Caki2 (cell line): ENCODE data around the gene ZFYVE28. TPM values are rescaled to one million over a fixed set of nuclear protein-coding genes. Genes with fewer than 3 reads are reported as not detected.
A peak's percentile ranks its signal among the peaks of the same experiment; 100 is the strongest.
"Not testable (repeated sequence)": the region's sequence is repeated elsewhere in the genome, so short reads cannot be mapped to it uniquely, and the experiment has no call there.

Experiments
- DNase-seq: peaks from one replicate; pipeline ENCODE4 v3.0.0-alpha.2; 2015; ENCODE audit warnings: low read depth
- in situ Hi-C: cut with HindIII; loops from 2 replicates; pipeline ENCODE4 v1.10.0; 2016; ENCODE audit warnings: low sequenced_read_pairs, low pct_unique_long_range_greater_than_20kb, mixed read lengths
- total RNA-seq: library from RNA; depleted of rRNA; stranded (reverse); fragments of >200 nt; shearing (Covaris generic); gene quantifications from 2 replicates; pipeline ENCODE4 v1.2.3, GENCODE V29; 2014; ENCODE audit warnings: low replicate concordance; rRNA removed

Gene ZFYVE28
- 0.43 and 0.91 TPM in 2 replicates for total RNA-seq

DNA sequence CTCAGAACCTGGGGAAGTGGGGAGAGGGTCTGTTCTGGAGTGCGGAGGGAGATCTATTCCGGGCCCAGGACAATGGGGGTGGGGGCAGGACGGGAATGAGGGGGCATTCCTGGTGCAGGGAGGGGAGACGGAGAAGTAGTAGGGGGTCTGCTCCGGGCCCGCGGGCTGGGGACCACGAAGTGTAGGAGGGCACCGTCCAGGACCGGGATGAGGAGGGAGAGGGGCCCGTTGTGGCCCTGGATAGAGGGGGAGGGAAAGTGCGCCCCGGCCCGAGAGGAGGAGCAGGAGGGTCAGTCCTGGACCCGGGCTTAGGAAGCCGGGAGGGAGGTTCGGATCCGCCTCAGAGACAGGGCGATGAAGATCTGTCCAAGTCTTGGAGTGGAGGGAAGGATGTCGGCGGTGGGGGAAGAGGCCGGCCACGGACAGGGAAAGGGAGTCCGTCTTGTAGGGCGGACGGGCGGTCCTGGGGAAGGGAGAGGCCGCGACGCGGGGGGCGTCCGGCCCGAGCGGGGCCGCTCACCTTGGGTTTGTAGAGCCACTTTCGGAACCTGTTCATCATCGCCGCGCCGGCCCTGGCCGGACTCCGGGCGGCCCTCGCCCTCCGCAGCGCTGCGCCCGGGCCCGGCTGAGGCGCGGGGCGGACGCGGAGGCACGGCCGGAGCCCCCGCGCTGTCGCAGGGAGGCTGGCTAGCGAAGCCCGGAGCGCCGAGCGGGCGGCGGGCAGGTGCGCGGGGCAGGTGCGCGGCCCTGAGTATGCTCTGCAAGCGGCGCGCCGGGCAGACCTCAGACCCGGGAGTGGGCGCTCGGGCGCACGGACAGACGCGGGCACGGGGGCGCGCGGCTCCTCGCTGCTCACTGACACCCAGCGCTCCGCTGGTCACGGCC lies at the start of gene ZFYVE28:
Gene ZFYVE28, minus strand, starts transcription at position 881 of the 885 bp plus-strand sequence. Its CDS starts 322 bp downstream, at position 559.
- peak; percentile 34 for DNase-seq
- in situ Hi-C loops, result no loop called here

DNA sequence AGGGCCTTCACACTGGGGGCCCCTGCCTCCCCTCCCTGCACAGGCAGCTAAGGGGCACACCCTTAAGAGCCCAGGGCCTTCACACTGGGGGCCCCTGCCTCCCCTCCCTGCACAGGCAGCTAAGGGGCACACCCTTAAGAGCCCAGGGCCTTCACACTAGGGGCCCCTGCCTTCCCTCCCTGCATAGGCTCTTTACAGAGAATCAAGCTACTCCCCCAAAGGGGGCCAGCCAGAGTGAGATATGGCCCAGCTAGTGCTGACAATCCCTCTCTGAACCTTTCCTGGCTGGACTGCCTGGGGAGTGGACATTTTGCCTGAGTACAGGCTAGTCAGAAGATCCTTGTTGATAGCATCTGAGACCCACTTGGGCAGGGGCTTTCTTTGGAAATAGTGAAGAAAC lies 47.1 kb upstream of the ZFYVE28 start:
- DNase-seq, in situ Hi-C loops: not testable (repeated sequence)

DNA sequence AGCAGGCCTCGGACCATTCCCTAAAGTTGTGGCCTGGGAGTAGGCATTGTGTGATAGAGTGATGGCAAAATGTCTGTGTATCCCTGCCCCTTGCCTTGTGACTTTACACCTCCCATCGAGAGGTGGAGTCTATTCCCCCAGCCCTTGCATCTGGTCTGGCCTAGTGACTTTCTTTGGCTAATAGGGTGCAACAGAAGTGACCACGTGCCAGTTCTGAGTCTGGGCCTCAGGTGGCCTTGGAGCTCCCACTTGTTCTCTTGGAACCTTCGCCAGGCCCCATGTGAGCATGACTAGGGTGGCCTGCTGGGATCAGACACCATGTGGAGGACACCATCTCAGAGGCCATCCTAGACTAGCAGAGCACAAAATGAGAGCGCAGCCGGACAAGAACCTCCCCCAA lies 46.6 kb upstream of the ZFYVE28 start:
- in situ Hi-C loops, result no loop called here
- DNase-seq, result no peak

DNA sequence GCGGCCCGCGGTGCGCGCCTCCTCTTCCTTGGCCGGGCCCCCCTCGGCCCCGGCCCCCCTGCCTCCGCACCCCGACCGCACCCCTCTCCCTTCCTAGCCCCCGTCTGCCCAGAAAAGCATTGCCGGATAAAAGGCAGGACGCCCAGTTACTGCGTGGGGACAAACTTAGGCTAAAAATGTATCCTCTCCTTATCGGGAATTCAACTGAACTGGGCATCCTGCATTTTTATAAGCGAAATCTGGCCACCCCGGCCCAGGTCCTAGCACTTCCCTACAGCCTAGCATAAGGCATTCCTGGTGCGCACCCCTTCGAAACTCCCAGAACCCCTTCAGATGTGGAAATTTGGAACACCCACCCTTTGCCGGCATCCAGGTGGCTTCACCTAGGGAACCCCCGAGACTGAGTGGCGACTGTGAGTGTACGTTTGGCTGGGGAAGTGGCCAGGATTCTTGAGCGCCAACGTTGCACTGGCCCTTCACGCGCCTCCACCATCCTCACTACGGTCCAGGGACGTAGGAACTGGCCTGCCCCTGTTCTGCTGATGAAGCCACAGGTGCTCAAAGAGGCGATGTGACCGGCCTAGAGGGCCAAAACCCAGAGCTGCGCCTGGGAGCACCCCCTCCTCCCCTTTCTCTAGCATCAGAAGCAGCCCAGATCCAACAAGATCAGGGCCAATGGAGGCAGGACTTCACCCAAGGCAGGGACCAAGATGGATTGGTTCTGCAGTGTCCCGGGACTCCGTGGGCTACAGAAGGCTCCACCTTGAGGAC lies 44.7 kb upstream of the ZFYVE28 start:
- DNase-seq, result no peak

DNA sequence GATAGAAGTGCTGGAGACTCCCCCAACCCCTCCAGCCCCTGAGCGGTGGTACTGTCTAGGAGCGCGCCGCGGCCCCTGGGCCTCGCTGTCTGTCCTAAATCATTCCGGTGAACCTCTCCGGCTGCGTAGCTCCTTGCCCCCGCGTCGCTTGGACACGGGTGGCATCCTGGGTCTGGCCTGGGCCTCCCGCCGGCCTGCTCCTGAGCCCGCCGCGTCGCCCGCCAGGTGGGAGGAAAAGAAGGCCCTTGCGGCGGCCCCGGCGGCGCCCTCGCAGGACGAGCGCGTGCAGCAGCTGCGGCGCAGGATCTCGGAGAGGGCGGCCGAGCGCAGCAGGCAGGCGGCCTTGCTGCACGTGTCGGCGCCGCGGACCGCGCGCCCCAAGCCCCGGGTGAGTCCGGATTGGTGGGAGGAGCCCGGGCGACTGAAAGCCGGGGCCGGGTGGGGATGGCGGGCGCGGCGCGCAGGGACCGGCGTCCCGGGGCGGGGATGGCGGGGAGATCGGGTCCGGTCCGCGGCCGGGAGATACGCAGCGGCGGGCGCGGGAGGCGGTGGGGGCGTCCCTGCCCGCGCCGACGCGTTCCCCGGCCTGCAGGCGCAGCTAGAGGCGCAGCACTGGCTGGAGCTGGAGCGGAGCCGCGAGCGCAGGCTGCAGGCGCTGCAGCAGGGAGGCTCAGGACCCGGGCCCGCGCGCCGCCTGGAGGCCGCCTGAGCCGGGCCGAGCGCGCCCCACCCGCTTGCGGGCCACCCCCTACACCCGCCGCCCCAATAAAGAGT lies 44.0 kb upstream of the ZFYVE28 start:
- peak; percentile 48 for DNase-seq
- in situ Hi-C loops, result no loop called here

More for the DNA sequence above, 44.7 kb upstream of the ZFYVE28 start:
- in situ Hi-C loops, result no loop called here

DNA sequence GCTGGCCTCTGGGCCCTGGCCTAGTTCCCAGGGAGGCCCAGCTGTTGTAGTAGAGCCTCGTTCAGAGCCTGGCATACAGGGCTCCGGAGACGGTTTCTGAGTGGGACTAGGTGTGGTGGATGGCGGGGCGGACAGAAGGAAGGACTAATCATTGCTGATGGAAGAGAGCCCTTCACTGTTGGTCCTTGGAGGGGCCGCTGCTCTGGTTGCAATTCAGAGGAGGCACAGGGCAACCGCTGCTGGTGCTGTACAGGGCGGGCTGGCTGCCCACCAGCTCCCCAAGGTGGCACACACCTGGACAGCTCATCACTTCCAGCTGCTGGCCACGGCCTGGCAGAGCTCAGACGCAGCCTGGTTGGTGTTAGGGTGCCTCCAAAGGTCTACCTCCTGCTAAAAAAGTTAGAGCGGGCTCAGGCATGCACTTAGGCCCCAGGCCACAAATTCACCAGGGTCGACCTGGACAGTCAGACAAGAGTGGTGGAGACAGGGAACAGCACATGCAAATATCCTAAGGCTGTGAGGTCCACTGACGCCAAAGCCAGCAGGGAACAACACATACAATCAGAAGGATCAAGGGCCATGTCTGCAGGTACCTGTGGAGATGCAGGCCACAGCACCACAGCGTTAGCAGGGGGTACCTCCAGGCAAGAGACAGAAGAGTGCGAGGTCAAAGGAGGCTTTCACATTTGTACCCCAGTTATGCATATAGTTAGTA lies 43.0 kb upstream of the ZFYVE28 start:
- in situ Hi-C loops, result no loop called here

DNA sequence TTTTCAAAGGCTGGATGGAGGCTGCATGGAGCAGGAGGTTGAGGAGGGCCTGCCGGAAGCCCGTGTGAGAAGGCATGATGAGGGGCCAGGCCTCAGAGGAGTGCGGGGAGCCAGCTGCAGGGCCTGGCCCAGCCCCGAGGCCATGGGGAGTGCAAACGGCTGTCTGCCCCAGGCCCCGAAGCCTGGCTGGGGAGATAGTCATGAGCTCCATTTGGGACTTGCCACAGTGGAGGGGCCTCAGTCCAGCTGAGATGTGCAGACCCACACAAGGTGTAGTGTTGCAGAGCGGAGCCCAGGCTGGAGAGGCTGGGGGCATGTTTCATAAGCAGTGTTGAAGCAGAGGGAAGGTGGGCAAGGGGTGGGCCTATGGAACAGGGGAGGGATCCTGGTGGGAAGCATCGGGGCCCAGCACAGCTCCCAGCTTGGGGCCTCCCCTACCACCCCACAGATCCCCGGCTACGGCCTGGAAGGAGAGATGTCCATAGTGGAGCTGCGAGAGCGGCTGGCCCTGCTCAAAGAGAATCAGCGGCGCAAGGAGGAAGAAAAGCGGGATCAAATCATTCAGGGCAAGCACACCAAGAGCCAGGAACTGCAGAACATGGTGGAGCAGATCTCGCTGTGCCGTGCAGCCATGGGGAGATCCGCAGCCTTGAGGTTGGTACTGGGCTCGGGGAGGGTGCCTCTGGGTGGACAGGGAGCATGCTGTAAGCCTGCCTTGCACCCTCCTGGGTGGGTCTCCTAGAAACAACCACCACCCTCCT lies 41.3 kb upstream of the ZFYVE28 start:
- in situ Hi-C loops, result no loop called here
- DNase-seq, result no peak

More for the DNA sequence above, 43.0 kb upstream of the ZFYVE28 start:
- no peak for DNase-seq

DNA sequence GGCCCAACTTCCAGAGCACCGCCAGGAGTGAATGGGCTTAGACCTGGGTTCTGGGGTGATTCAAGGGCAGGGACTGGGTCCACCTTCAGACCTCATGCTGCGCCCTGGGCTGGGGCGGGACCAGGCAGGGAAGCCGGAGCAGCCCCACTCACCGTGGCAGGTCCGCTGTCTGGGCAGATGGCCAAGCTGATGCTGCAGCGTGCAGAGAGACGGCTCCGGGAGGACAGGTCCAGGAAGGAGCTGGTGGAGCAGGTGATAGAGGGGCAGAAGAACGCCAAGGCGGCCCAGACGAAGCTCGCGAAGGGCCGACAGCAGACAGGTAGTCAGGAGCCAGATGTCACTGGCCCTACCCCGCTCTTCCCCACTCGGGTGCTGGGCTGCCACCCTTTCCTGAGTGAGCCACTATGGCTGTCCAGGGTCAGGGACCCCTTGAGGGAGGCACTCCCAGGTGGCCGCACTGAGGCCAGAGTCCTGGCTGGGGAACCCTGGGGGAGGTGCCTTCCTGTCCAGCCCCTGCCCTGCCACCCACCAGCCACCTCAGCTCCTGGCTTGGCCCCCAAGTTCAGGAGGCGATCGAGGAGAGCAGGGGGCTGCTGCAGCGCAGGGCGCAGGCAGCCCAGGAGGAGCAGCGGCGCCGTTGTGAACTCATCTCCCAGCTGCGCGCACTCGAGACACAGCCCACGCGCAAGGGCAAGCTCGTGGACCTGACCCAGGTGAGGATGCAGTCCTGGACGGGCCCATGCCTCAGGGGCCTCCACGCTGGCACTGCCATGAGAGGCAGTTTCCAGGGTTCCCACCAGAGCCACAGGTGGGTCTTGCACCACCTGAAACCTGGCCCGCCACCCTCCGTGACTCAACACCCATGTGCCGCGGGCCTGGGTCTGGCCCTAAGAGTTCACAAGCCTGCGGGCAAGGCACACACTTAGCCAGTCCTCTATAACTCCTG lies 40.4 kb upstream of the ZFYVE28 start:
- in situ Hi-C loops, result no loop called here
- no peak for DNase-seq

DNA sequence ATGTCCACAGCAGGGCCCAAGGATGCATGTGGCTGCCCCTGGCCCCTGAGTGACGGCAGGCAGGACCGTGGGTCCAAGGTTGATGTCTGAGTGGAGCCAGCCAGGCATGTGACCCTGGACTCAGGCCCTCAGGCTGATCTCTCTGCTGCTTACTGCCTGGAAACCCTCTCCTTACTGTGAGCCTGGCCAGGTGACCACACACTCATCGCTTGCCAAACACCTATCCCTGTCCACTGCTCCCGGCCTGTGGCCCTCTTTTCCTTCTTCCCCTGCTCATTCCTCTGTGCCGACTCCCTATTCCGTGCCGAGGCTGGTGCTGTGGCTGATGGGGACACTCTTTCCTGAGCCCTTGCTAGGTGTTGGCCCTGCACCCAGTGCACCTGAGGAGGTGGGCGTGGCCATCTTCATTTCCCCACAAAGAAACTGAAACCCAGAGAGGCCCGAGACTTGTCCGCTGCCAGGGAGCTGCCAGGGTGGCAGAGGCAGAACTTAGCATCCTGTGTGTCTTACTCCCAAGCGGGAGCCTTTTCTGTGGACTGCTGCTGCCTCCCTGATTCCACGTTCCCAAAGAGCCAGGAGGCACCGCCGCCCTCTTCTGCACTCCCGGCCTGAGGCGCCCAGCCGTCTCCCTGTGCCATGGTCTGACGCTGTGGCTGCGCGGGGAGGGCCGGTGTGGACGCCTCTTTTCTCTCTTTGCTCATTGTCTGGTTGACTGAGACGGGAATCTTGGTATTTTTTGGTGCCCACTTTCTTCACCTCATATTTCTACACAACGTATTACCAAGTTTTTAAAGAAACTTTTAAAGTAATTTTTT lies 39.2 kb upstream of the ZFYVE28 start:
- in situ Hi-C loops, result no loop called here
- DNase-seq, result no peak

DNA sequence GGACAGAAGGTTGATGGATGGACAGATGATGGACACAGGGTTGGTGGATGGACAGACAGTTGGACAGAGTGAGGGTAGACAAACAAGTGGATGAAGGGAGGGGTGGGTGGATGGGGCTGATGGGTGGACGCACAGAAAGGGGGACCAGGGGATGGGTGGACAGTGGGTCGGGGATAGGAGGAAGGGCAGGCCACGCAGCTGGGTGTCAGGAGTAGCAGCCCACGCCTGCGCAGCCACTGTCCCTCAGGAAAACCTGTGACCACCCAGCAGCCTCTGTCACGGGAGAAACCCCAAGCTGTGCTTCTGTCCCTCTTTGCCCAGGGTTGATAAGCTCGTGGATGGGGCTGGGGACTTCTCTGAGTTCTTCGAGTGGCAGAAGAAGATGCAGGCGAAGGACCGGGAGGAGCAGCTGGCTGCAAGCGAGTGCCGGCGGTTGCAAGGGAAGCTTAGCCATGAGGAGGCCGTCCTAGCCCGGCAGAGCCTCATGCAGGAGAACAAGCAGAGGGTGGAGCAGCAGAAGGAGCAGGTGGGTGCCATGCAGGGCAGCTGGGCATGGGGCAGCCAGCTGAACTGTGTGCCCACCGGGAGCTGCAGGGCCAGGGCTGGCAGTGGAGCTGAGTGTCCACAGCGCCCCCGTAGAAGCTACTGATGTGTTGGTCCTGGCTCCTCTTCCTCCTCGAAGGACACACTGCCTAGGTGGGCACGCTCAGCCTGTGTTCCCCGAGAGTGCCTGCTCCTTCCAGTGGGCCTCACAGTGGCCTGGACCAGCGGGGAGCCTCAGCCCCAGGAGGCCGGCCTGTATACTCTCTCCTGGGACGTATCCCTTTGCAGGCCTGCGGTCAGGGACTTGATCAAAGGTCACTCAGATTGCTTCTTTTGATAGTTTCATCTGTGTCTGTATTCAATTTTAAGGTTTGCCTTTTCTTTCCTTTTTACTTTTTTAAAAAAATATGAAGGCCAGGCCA lies 33.7 kb upstream of the ZFYVE28 start:
- in situ Hi-C loops, result no loop called here
- no peak for DNase-seq

DNA sequence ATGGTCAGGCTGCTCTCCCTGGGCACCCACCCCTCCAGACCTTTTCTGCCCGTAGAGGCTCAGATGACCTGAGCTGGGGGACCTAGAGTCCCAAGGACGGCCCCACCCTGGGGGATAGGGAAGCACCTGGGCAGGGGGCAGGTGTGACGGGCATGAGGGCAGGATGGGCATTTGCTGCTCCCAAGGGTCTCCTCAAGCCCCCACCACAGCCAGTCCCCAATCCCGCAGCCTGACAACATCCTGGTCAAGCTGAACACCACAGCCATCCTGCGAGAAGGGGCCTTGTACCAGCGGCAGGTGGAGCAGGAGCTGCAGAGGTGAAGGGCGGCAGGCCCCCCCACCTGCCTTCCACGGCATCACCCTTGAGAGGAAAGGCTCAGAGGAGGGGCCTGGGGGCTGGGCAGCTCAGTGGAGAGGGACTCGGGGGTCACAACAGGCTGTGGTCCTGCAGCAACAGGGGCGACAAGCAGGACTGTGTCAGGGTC lies 32.6 kb upstream of the ZFYVE28 start:
- DNase-seq, result no peak
- in situ Hi-C loops, result no loop called here

DNA sequence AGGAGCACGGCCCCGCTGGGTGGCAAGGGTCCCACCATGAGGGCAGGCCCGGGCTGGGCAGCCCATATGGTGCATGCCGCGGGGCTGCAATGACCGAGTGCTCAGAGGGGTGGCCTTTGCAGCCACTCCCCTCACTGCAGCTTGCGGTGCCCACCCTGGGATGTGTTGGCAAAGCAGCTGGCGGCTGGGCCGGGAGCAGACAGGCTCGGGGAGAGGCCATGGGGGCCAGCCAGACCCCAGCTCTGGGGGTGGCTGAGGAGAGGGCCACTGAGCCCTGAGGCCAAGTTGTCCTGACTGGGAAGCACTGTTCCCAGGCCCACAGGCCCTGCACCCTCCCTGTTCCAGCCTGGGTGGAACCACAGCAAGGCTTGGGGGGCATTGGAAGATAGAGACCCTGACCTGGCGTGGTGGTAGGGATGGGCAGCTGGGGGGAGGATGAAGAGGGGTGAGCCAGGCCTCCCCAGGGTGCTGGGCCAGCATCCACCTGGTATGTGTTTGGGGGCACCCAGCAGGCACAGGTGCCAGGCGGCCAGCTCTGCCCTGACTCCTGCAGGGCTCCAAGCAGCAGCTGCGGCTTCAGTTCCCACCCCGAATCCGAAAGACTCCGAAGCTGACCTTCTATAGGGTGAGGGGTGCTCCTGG lies 32.1 kb upstream of the ZFYVE28 start:
- in situ Hi-C loops, result no loop called here
- no peak for DNase-seq

DNA sequence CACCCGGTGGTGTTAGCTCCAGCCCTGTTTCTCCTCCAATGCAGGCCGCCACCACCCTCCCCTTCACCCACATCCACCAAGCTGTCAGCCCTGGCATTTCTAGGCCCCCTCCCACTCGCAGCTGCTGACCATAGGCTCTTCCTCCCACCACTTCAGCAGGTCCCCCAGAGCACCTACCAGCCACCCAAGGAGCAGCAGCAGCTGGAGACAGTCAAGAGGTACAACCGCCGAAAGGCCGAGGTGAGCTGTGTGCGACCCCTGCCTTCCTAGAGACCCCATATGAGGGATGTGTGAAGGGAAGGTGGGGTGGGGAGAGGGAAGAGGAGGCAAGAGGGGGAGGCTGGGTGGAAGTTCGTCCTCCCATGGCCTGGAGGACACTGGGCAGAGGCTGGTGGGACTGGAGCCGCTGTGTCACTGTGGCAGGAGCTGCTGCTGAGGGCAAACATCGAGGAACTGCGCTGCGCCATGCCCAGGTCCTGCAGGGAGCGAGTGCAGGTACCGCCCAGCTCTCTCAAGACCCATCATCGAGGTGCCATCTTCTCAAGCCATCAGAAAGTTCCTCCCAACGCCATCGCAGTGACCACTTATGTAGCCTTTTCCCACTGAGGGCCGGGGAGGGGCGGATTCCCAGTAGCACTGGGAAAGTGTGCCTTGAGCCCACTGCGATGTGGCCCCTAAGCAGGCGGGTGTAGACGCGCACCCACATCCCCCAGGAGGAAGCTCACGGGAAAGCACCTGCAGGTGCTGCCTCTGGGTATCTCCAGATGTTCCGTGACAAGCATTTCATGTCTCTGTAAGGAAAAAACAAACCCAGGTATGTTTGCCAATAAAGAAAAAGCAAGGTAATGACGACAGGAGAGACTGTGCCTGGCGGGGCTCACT lies 31.3 kb upstream of the ZFYVE28 start:
- in situ Hi-C loops, result no loop called here
- no peak for DNase-seq
